ENCODE results near the gene ST14.

- TF ChIP-seq CTCF (IDR thresholded peaks at IDR 0.05 in 8 of 11, conservative IDR thresholded peaks at IDR 0.05 in 3 of 11) (no peak), POLR2AphosphoS5 (IDR thresholded peaks at IDR 0.05) (no peak), POLR2A (IDR thresholded peaks at IDR 0.05) (no peak)
Measured at GRCh38 chr11:130199792-130200191, 40.2 kb downstream of the ST14 start.
